AG10803 (cell line): Measurements from ENCODE around the gene ARHGEF10L.

Source experiments
- DNase-seq: peaks from one replicate; pipeline ENCODE4 v3.0.0; 2010; ENCODE audit warnings: low read depth
- H3K4me3 ChIP-seq: 2 replicates; pipeline ENCODE4 v1.5.1; 2011; ENCODE audit warnings: mild to moderate bottlenecking, low read length, control low read depth
- TF ChIP-seq, protein P1 (sequence below): conservative IDR thresholded peaks from 2 replicates; pipeline ENCODE4 v1.5.1; 2011; ENCODE audit warnings: mild to moderate bottlenecking, low read length, control low read depth, inconsistent platforms

The ARHGEF10L gene

DNA sequence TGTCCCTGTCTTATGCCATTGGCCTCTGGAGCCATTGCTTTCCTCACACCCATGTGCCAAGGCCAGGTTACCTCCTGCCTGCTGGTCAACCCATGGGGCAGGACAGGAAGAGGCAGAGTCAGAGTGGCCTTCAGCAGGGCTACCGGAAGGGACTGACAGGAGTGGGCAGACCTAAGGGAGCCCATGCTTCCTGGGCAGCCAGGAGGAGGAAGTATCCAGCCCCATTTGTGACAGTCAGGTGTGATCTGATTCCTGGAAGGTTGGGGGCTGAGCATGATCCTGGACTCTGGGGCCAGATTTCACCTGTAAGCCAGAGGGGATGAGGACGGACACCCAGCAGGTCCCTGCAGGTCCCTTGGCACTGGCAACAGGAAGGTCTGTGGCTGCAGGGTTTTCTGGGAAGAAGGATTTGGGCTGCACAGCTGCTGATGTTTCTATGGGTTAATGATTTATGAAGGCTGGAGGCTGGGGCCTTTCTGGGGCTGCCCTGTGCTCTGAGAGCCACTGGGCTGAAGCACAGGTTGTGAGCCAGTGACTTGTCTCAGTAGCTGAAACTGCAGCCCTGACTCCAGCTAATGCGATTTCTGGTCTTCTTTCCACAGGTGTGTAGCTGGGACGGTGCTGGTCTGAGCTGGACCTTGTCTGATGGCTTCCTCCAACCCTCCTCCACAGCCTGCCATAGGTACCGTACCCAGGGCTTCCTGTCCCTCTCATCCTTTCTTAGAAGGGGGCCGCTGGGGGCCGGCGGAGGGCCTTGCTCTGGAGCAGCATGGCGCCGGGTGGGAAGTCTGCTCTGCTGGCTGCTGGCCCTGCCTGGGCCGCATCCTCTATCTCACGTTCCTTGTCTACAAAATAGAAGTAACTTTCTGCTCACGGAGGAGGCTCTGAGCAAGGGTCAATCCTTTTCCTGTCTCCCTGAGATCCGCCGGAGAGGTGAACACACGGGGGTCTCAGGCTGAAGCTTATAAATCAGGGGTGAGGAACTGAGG lies 40.7 kb downstream of the ARHGEF10L start:
- TF ChIP-seq, protein P1, sequence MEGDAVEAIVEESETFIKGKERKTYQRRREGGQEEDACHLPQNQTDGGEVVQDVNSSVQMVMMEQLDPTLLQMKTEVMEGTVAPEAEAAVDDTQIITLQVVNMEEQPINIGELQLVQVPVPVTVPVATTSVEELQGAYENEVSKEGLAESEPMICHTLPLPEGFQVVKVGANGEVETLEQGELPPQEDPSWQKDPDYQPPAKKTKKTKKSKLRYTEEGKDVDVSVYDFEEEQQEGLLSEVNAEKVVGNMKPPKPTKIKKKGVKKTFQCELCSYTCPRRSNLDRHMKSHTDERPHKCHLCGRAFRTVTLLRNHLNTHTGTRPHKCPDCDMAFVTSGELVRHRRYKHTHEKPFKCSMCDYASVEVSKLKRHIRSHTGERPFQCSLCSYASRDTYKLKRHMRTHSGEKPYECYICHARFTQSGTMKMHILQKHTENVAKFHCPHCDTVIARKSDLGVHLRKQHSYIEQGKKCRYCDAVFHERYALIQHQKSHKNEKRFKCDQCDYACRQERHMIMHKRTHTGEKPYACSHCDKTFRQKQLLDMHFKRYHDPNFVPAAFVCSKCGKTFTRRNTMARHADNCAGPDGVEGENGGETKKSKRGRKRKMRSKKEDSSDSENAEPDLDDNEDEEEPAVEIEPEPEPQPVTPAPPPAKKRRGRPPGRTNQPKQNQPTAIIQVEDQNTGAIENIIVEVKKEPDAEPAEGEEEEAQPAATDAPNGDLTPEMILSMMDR, result no peak
- no peak for DNase-seq
- no peak overlapping the region for H3K4me3 ChIP-seq

DNA sequence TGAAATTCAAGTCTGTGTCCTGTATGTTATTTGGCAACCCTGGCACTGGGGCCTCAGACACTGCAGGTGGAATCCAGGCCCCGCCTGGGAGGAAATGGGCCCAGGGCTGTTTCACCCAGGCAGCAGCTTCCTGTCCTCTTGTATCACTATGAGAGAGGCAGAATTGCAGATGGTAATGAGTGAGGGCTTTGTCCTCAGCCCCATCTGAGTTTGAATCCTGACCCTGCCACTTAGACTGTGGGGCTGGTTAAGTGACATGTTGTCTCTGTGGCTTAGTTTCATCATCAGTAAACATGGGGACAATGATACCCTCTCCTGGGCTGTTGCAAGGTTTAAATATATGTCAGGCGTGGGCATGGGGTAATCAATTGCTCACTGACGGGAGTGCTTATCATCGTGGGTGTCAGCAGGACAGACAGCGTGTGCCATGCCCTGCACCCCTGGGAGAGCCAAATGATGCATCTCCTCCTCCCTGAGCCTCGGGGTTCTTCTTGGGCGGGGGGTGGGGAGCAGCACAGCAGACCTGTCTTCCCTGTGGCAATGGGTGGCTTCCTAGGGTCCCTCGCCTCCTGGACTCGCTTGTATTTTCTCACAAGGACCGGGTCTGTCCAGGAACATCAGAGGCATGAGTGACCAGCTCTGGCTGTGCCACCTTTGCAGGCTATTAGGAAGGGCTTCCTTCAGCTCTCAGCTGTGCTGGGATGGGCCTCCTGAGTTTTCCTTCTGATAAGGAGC lies 42.1 kb downstream of the ARHGEF10L start:
- TF ChIP-seq, protein P1, result no peak
- no peak for DNase-seq
- H3K4me3 ChIP-seq, result no peak overlapping the region

DNA sequence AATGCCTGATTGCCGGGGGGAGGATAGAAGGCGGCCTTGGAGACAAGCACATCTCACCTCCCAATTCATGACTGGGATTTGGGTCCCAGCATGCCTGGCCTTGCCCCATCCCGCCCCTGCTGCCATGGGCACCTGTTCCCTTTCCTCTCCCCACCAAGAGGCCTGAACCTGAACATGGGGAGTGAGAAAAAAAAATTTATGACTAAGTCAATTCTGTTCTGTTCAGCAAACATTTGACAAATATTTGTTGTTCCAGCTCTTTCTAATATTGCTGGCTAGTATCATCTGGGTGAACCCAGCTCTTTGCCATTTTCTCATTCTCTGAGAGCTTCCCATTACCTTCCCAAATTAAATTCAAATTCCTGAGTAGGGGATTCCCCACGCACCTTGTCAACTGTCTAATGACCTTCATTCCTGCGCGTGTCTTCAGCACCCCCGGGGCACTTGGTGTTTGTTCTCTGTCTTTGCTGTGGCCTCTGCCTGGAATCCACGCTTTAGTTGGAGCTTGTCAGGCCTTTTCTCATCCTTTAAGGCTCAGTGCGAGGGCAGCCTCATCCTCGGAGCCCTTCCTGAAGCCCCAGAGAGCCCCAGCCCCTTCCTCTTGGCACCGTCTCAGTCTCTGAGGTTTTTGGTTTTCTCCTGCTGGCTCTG lies 42.8 kb downstream of the ARHGEF10L start:
- H3K4me3 ChIP-seq, result no peak overlapping the region
- TF ChIP-seq, protein P1, result no peak
- no peak for DNase-seq

DNA sequence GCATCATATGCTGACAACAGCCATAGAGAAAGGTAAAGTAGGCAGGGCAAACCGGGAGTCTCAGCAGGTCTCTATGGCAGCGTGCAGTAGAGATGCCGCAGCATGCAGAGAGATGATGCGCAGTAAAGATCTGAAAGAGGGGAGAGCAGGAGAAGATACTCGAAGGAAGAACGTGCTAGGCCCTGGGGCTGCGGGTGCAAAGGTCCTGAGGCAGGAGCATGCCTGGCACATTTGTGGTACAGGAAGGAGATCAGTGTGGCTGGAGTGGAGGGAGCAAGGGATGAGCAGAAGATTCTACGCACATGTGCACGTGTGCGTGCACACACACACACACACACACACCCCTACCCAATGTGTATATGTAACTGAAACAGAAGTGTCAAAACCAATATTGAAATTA lies 45.0 kb downstream of the ARHGEF10L start:
- H3K4me3 ChIP-seq, result no peak overlapping the region
- TF ChIP-seq, protein P1, result no peak
- no peak for DNase-seq

DNA sequence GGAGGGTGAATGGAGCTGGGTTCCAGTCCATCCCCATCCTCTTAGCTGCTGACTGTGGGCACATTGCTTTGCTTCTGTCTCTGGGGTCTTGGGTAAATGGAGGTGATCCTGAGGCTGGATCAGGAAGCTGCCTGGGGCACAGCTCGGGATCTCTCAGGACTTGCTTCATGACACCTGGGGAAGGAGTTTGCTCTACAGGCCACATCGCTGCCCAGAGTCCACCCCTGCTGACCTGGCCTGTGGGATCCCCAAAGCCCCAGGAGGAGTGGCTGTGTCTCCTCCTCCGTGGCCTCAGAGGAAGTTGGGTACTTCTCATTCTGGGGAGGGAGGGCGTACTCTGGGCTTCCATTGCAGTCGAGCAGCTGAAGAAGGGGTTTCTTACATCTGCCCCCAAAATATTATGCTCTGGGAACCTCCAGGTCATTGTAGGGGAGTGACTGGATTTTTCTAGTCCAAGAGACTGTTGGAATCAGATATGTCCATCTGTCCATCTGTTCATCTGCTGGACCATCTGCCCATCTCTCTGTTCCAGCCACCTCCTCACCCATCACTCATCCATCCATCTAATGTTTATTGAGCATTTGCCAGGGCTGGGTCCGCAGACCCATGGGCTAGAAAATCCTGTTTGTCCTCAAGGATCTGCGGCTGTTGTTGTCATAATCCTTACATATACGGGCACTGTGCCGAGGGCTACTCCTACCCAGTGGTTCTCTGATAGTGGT lies 45.9 kb downstream of the ARHGEF10L start:
- no peak for DNase-seq
- H3K4me3 ChIP-seq, result no peak overlapping the region
- TF ChIP-seq, protein P1, result no peak

DNA sequence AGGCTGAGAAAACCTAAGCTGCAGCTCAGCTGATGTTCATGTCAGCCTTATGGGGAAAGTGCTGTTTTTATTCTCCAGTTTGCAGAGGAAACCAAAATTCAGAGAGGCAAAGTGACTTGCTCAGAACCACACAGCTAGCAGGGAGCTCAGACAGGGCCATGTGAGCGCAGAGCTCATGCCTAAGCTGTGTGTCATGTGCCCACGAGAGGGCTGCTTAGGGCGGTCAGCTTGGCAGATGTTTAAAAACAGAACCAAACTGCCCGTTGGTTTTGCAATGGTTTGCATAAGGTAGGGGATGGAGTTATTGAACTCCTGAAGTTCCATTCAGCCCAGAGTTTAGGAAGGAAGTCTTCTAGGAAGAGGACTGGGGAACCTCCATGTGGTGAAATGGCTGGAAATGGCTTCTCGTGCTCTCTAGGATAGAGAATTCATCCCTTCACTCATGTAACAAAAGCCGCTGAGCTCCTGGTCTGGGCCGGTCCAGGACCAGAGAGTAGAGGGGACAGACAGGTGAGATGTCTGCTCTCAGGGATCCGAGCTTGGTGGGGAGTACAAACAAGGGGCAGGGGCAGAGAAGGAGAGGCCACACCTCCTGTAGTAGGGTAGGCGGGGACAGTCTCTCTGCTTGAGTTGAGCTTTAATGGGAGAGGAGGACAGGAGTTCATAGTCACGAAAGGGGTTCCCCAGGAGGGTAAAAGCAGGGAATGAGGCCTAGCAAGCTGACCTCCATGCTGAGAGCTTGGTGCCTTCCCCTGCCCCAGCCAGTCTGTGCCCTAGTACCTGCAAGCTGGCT lies 46.9 kb downstream of the ARHGEF10L start:
- no peak overlapping the region for H3K4me3 ChIP-seq
- TF ChIP-seq, protein P1, result no peak
- DNase-seq, result peak; percentile 97
